Measurements from ENCODE around the gene CTAGE15.
"Not testable (repeated sequence)": the region's sequence is repeated elsewhere in the genome, so short reads cannot be mapped to it uniquely, and the experiment has no call there.

The CTAGE15 gene, protein sequence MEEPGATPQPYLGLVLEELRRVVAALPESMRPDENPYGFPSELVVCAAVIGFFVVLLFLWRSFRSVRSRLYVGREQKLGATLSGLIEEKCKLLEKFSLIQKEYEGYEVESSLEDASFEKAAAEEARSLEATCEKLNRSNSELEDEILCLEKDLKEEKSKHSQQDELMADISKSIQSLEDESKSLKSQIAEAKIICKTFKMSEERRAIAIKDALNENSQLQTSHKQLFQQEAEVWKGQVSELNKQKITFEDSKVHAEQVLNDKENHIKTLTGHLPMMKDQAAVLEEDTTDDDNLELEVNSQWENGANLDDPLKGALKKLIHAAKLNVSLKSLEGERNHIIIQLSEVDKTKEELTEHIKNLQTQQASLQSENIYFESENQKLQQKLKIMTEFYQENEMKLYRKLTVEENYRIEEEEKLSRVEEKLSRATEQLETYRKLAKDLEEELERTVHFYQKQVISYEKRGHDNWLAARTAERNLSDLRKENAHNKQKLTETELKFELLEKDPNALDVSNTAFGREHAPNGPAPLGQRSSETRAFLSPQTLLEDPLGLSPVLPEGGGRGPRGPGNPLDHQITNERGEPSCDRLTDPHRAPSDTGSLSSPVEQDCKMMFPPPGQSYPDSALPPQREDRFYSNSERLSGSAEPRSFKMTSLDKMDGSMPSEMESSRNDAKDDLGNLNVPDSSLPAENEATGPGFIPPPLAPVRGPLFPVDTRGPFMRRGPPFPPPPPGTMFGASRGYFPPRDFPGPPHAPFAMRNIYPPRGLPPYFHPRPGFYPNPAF

DNA sequence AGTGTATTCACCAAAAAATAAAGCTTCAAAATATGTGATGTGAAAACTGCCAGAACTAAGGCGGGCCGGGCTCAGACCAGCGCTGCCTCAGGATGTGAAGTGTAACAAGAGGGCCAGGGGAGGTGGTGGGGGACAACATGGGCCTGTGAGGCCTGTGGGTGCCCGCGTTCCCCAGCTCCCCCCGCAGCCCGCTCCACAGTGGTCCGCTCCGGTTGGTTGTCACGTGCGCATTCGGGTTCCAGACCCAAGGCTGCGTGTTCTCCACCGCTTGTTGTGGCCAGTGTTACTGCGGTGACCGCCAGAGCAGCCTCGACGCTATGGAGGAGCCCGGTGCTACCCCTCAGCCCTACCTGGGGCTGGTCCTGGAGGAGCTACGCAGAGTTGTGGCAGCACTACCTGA is at the start of gene CTAGE15:
CTAGE15 (plus strand) TSS at position 301 of the 400 bp plus-strand sequence; CDS start at position 318, 17 bp downstream.
- not testable (repeated sequence) for DNase-seq (ENCODE audit: low read depth, low spot score); H3K9ac ChIP-seq (ENCODE audit: insufficient read length, low read depth)

DNA sequence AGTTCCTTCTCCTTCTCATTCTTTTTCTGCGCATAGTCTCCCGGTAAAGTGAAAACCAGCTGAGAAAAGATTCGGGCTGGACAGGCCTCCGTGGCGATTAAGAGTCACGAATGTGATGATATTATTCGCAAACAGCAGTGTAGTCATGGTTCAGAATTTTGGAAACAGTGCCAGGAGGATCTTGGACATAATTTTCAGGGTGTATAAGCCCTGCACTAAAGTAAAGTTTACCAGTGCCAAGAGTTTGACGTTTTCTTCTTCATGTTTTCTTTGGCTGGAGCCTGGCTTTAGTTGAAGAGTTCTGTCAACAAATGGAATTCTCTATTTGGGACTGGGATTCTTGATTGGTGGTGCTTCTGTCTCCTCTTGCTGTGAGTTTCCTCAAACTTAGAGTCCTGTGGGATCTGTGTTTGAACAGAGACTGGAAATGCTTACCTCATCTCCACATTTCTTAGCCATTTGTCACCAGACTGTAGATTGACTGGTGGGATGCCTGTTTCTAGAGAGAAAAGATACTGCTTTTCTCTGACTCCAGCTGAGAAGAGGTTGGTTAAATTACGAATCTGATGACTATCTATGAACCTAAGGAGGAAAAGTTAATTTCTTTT is 49.2 kb upstream of the CTAGE15 start:
- H3K9me3 ChIP-seq (ENCODE audit: insufficient read depth, low read length); H3K4me1 ChIP-seq (ENCODE audit: insufficient read depth, insufficient read length); H3K27me3 ChIP-seq (ENCODE audit: insufficient read depth, insufficient read length); H3K9ac ChIP-seq (ENCODE audit: insufficient read length, low read depth); H3K4me3 ChIP-seq (ENCODE audit: insufficient read length, low read depth); H3K36me3 ChIP-seq (ENCODE audit: insufficient read depth, insufficient read length, low read length); DNase-seq (ENCODE audit: low read depth, low spot score): not testable (repeated sequence)

More for the DNA sequence above, at the start of gene CTAGE15:
- not testable (repeated sequence) for H3K4me1 ChIP-seq (ENCODE audit: insufficient read depth, insufficient read length); H3K9me3 ChIP-seq (ENCODE audit: insufficient read depth, low read length); H3K27me3 ChIP-seq (ENCODE audit: insufficient read depth, insufficient read length); H3K4me3 ChIP-seq (ENCODE audit: insufficient read length, low read depth); H3K36me3 ChIP-seq (ENCODE audit: insufficient read depth, insufficient read length, low read length)

DNA sequence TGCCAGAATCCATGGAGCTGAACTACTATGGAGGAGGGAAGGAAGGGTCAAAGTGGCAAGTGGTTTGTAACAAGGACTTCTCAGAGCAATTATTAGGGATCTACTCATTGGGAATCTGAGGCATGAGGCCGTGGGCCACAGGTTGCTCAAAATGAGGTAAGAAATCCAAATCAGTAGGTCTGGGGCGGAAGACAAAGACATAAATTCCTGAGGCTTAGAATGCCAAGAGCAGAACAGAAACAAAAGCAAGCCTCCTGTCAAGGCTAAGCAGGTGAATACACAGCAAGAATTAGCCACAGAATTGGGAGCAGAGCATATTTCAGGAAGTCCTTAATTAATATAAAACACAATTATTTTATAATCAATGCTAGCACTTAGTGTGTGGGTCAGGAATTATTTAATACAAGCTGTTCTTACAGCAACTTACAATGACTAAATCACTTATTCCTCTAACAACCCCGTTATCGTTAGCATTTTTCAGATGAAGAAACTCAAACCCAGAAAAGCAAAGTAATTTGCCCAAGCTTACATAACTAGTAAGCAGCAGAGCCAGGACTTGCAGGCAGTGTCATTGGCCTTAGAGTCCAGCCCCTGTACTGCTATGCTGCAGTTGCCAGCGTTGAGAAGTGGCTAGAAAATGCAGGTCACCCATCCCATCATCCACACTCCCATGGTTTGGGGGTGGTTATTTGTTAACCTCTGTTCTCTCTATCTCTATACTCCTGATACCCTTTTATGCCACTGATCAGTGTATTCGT is 40.3 kb upstream of the CTAGE15 start:
- H3K27me3 ChIP-seq (ENCODE audit: insufficient read depth, insufficient read length); H3K4me1 ChIP-seq (ENCODE audit: insufficient read depth, insufficient read length); H3K9ac ChIP-seq (ENCODE audit: insufficient read length, low read depth); DNase-seq (ENCODE audit: low read depth, low spot score); H3K9me3 ChIP-seq (ENCODE audit: insufficient read depth, low read length); H3K36me3 ChIP-seq (ENCODE audit: insufficient read depth, insufficient read length, low read length); H3K4me3 ChIP-seq (ENCODE audit: insufficient read length, low read depth): not testable (repeated sequence)

DNA sequence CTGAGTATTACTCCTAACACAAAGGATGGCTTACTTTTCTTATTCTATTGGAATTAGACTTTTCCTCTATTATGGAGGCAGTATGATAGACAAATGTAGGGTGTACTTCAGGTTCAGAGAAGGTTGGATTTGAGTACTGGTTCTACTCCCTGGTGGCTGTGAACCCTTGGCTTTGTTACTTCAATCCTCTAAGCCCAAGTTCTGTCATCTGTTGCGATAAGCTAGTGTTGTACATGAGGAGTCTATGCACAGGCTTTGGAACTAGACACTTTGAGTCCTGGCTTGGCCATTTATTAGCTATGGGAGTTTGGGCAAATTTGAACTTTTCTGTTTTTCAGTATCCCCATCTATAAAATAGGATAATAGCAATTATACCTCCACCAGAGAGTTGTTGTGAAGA is 39.7 kb upstream of the CTAGE15 start:
- not testable (repeated sequence) for DNase-seq (ENCODE audit: low read depth, low spot score); H3K9me3 ChIP-seq (ENCODE audit: insufficient read depth, low read length); H3K36me3 ChIP-seq (ENCODE audit: insufficient read depth, insufficient read length, low read length); H3K4me3 ChIP-seq (ENCODE audit: insufficient read length, low read depth); H3K9ac ChIP-seq (ENCODE audit: insufficient read length, low read depth); H3K27me3 ChIP-seq (ENCODE audit: insufficient read depth, insufficient read length); H3K4me1 ChIP-seq (ENCODE audit: insufficient read depth, insufficient read length)

DNA sequence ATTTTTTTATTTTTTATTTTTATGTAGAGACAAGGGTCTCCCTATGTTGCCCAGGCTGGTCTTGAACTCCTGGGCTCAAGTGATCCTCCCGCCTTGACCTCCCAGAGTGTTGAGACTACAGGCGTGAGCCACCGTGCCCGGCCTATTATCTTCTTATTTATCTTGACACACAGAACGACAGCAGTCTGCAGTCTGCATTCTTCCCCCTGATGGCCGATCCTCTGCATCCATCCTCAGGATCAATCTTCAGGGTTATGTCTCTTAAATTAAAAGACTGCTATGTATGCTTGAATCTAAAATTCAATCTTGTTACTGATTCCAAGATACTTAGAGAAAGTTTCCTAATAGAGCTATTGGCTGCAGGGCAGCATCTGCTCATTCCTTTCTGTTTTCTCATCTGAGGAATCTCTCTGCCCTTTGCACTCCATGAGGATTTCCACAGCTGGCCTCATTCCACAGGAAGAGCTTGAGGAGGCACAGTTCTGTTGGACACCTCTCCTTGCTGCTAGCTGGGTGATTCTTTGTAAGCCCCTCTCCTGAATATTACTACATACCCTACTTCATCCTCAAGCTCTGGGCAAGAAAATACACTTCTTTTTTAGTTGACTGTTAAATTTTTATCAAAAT is 38.3 kb upstream of the CTAGE15 start:
- not testable (repeated sequence) for H3K27me3 ChIP-seq (ENCODE audit: insufficient read depth, insufficient read length); H3K4me1 ChIP-seq (ENCODE audit: insufficient read depth, insufficient read length); H3K9me3 ChIP-seq (ENCODE audit: insufficient read depth, low read length); DNase-seq (ENCODE audit: low read depth, low spot score); H3K36me3 ChIP-seq (ENCODE audit: insufficient read depth, insufficient read length, low read length); H3K4me3 ChIP-seq (ENCODE audit: insufficient read length, low read depth); H3K9ac ChIP-seq (ENCODE audit: insufficient read length, low read depth)

DNA sequence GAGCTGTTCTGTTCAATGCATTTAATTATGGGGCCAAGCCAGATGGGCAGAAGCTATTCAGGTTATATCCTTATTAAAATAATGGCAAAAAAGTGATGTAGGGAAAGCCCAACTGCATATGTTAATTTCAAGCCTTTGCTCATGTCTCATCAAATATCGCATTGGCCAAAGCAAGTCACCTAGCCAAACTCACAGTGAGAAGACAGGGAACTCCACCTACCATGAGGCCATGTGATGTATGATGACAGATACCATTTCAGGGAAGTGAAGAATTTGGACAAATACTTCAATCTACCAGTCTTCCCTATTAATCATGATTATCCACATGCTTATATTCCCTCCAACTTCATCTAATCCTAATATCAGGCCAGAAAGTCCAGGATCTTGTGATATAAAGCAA is 35.2 kb upstream of the CTAGE15 start:
- not testable (repeated sequence) for H3K9me3 ChIP-seq (ENCODE audit: insufficient read depth, low read length); H3K36me3 ChIP-seq (ENCODE audit: insufficient read depth, insufficient read length, low read length); H3K27me3 ChIP-seq (ENCODE audit: insufficient read depth, insufficient read length); H3K4me1 ChIP-seq (ENCODE audit: insufficient read depth, insufficient read length); DNase-seq (ENCODE audit: low read depth, low spot score); H3K4me3 ChIP-seq (ENCODE audit: insufficient read length, low read depth); H3K9ac ChIP-seq (ENCODE audit: insufficient read length, low read depth)

DNA sequence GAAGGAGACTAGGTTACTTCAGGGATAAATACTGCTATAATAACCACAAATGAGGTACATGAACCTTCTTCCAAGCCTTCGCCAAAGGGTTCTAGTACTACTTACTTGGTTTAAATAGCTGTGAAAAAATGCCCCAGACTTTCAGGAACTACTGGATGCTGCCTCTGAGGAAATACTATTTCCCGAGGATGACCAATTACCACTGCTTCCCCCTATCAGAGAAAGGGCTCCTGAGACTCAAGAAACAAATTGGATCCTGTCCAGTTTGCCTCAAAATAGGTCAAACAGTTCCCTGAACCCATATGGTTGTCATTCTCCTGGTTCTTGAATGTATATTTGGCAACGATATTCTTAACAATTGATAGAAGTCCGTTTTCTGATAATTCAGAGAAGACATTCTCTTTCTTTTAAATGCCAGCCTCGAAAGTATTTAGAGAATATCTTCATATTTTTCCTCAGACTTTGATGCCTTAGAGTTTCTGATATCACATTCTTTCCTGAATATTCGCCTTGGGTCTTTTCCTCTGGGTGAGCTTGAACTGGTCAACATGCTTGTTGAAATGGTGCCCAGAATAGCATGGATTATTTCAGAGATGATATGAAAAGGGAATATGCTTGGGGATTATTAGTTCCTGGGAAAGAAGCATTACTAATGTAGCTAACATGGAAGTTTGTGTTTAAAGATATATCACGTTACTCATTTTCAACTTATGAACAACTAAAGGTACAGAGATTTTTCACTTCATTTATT is 28.1 kb upstream of the CTAGE15 start:
- DNase-seq (ENCODE audit: low read depth, low spot score); H3K9me3 ChIP-seq (ENCODE audit: insufficient read depth, low read length); H3K27me3 ChIP-seq (ENCODE audit: insufficient read depth, insufficient read length); H3K9ac ChIP-seq (ENCODE audit: insufficient read length, low read depth); H3K36me3 ChIP-seq (ENCODE audit: insufficient read depth, insufficient read length, low read length); H3K4me3 ChIP-seq (ENCODE audit: insufficient read length, low read depth); H3K4me1 ChIP-seq (ENCODE audit: insufficient read depth, insufficient read length): not testable (repeated sequence)

DNA sequence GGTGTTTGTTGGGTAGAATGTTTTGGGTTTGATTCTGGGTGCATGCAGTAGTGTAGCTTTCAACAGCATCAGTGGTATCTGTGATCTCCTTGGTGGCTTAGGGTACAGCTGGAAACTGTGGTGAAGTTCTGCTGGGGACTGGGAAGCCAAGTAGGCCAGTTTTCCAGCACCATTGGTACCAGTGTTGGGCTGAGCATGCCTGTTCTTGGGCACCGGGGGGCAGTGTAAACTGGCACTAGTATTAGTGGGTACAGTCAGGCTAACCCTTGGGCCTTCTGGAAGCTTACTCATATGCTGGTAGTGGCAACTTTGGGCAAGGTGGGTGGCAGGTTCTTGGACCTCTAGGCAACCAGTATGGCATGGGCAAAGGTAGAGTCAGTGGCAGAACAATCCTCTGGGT is 15.6 kb upstream of the CTAGE15 start:
- not testable (repeated sequence) for H3K9me3 ChIP-seq (ENCODE audit: insufficient read depth, low read length); DNase-seq (ENCODE audit: low read depth, low spot score); H3K4me3 ChIP-seq (ENCODE audit: insufficient read length, low read depth); H3K4me1 ChIP-seq (ENCODE audit: insufficient read depth, insufficient read length); H3K9ac ChIP-seq (ENCODE audit: insufficient read length, low read depth); H3K27me3 ChIP-seq (ENCODE audit: insufficient read depth, insufficient read length); H3K36me3 ChIP-seq (ENCODE audit: insufficient read depth, insufficient read length, low read length)

DNA sequence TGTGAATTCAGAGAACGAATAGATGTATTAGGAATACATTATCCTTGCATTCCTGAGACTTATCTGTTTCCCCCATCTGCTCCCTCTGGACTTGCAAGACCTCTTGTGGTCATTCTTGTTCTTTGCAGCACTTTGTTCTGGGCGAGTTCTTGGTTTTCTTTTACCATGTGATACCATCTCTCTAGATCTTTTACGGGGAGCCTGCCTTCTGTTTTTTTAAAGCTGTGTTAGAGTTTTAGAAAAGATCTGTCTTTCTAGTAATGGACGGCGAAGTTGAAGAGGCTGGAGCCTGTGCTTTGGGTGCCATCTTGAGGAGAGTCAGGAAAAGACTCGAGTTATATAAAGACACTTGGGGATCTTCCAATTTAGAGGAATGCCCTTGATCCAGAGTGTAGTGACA is 8.3 kb upstream of the CTAGE15 start:
- H3K9ac ChIP-seq (ENCODE audit: insufficient read length, low read depth); H3K36me3 ChIP-seq (ENCODE audit: insufficient read depth, insufficient read length, low read length); H3K9me3 ChIP-seq (ENCODE audit: insufficient read depth, low read length); H3K4me3 ChIP-seq (ENCODE audit: insufficient read length, low read depth); DNase-seq (ENCODE audit: low read depth, low spot score); H3K4me1 ChIP-seq (ENCODE audit: insufficient read depth, insufficient read length); H3K27me3 ChIP-seq (ENCODE audit: insufficient read depth, insufficient read length): not testable (repeated sequence)

DNA sequence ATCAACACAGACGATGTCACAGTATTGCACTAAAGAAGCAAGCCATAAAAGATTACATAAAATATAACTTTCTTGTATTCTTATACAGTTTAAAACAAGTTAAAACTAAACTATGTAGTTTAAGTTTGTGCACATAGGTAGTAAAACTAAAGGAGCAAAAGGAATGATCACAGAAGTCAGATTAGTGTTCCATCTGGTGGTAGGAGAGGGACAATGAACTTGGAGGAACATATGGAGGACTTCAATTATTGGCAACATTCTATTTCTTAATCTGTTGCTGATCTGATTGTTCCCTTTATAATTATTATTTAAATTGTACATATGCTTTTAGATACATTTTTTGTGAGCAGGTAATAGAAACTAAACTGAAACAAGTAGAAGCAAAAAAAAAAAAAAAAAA is 5.6 kb upstream of the CTAGE15 start:
- H3K4me3 ChIP-seq (ENCODE audit: insufficient read length, low read depth); H3K36me3 ChIP-seq (ENCODE audit: insufficient read depth, insufficient read length, low read length); H3K9ac ChIP-seq (ENCODE audit: insufficient read length, low read depth); H3K4me1 ChIP-seq (ENCODE audit: insufficient read depth, insufficient read length); H3K9me3 ChIP-seq (ENCODE audit: insufficient read depth, low read length); DNase-seq (ENCODE audit: low read depth, low spot score); H3K27me3 ChIP-seq (ENCODE audit: insufficient read depth, insufficient read length): not testable (repeated sequence)

DNA sequence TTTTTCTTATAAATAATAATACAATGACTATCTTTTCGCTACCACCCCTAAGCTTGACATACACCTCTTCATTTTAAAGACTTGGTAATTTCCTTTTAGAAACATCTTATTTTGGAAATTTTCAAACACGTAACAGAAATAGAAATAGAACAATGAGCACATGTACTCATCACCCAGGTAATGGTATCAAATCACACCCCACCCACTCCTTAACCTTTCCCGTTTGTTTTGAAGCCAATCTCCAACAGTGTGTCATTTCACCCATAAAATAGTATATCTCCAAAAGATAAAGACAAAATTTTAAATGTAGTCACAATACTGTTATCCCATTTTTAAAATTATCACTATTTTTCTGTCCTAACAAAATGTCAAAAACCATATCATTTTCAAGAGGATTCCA is 16.6 kb downstream of the CTAGE15 start:
- not testable (repeated sequence) for H3K4me1 ChIP-seq (ENCODE audit: insufficient read depth, insufficient read length)

More for the DNA sequence above, 16.6 kb downstream of the CTAGE15 start:
- not testable (repeated sequence) for H3K27me3 ChIP-seq (ENCODE audit: insufficient read depth, insufficient read length); H3K36me3 ChIP-seq (ENCODE audit: insufficient read depth, insufficient read length, low read length); H3K9ac ChIP-seq (ENCODE audit: insufficient read length, low read depth); H3K4me3 ChIP-seq (ENCODE audit: insufficient read length, low read depth); DNase-seq (ENCODE audit: low read depth, low spot score); H3K9me3 ChIP-seq (ENCODE audit: insufficient read depth, low read length)

All from NT2/D1 (cell line).